Activated naive CD8-positive, alpha-beta T cell (primary cell): Measurements from ENCODE around the gene BEND3.

Source experiments
- H3K27ac Mint-ChIP-seq: one replicate; pipeline ENCODE4 v1.8.0; 2021; ENCODE audit warnings: mixed read lengths
- H3K27me3 Mint-ChIP-seq: one replicate; pipeline ENCODE4 v1.8.0; 2021; ENCODE audit warnings: mixed read lengths
- H3K36me3 Mint-ChIP-seq: one replicate; pipeline ENCODE4 v1.8.0; 2021; ENCODE audit warnings: mixed read lengths
- H3K4me1 Mint-ChIP-seq: one replicate; pipeline ENCODE4 v1.8.0; 2021; ENCODE audit warnings: low read depth, mixed read lengths
- H3K4me3 Mint-ChIP-seq: one replicate; pipeline ENCODE4 v1.8.0; 2021; ENCODE audit warnings: mild to moderate bottlenecking, mixed read lengths
- H3K9me3 Mint-ChIP-seq: one replicate; pipeline ENCODE4 v1.8.0; 2021; ENCODE audit warnings: low read depth, mixed read lengths

Gene BEND3

DNA sequence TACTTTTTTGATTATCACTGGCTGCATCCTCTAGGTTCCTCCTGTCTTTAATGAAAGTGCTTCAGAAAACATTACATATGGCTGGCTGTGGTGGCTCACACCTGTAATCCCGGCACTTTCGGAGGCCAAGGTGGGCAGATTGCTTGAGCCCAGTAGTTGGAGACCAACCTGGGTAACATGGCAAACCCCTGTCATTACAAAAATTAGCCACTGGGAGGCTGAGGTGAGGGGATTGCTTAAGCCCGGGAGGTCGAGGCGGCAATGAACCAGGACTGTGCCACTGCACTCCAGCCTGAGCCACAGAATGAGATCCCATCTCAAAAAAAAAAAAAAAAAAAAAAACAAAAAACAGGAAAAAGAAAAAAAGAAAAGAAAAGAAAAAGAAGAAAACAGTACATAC, 35.3 kb downstream of the BEND3 start:
- H3K36me3 Mint-ChIP-seq, result peaks cover 10% of the 10 kb centered on the region
- no peaks in the 10 kb centered on the region for H3K27me3 Mint-ChIP-seq
- H3K4me1 Mint-ChIP-seq, result peaks cover 3% of the 10 kb centered on the region
- no peak overlapping the region for H3K27ac Mint-ChIP-seq
- H3K4me3 Mint-ChIP-seq, result no peak overlapping the region
- H3K9me3 Mint-ChIP-seq, result no peaks in the 10 kb centered on the region

DNA sequence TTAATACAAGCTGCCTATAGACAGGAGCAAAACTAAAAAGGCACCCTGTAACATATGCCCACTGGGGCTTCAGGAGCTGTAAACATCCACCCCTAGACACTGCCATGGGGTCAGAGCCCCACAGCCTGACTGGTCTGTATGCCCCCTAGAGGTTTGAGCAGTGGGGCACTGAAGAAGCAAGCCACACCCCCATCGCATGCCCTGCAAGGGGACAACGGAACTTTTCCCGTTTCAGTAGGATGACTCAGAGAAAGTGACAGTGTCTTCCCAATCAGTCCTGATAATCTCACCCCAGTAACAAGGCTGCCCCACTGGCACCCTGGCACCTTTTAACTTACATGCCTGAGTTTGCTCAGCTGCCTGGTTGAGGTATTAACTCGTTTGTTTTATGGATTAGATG, 35.9 kb downstream of the BEND3 start:
- Mint-ChIP-seq H3K27me3 (no peaks in the 10 kb centered on the region), H3K36me3 (peaks cover 4% of the 10 kb centered on the region), H3K27ac (no peak overlapping the region), H3K4me3 (no peak overlapping the region), H3K9me3 (no peaks in the 10 kb centered on the region), H3K4me1 (peaks cover 1% of the 10 kb centered on the region)

DNA sequence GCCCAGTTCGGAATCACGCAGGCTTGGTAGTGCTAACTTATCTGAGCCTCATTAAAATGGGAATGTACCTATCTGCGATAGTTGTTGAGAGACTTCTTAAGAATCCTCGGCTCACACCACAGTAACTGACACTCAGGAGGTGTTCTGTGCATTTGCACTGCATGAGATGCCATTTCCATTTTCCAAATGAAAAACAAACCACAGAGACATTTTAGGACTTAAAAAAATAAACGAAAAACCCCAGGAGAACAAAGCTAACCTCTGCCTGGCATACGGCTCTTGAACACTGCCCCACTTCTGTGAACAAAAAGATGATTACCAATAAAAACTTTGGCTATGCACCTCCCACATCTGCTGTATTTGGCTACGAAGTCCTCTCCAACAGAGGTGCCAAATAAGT, 37.6 kb downstream of the BEND3 start:
- no peaks in the 10 kb centered on the region for H3K27me3 Mint-ChIP-seq
- peaks cover 4% of the 10 kb centered on the region for H3K36me3 Mint-ChIP-seq
- H3K9me3 Mint-ChIP-seq, result no peaks in the 10 kb centered on the region
- no peak overlapping the region for H3K4me3 Mint-ChIP-seq
- peaks cover 1% of the 10 kb centered on the region for H3K4me1 Mint-ChIP-seq
- H3K27ac Mint-ChIP-seq, result no peak overlapping the region

DNA sequence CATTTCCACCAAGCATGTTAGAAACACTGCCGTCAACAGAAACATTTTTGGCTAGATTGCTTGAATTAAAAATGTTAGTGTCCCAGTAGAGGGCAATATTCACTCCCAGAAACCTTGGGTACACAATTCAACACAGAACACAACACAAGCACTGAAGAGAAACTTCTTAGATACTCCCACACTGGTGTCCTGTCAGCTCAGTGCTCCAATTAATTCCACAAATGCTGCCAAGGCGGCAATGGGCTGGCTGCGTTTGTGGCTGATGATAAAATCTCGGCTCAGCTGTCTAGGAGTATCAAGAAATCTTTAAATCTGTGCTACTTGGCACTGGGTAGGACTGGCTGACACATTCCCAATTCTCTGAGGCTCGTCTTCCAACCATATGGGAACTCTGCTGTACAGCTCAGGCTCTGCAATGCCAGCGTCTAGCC, 39.3 kb downstream of the BEND3 start:
- Mint-ChIP-seq H3K27me3 (no peaks in the 10 kb centered on the region), H3K4me1 (peaks cover 1% of the 10 kb centered on the region), H3K4me3 (no peak overlapping the region), H3K9me3 (no peaks in the 10 kb centered on the region), H3K36me3 (peaks cover 4% of the 10 kb centered on the region), H3K27ac (no peak overlapping the region)

DNA sequence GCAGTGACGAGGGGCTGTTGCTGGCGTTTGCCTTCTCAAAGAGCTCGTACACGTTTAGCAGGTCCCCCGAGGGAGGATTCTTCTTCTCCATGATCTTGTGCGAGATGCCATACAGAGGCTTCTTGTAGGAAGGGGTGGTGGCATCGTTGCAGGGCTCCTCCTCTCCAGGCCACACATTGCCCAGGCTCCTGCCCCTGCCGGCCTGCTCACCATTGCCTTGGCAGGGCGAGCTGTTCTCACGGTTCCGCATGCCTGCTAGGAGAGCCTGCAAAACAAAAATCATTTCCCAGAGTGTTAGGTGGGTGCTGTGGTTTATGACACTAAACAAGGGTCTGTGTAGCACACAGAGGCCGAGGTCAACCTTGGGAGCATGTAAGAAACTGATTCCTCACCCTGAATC, 44.6 kb downstream of the BEND3 start:
- Mint-ChIP-seq H3K36me3 (peaks cover 6% of the 10 kb centered on the region), H3K4me3 (no peak overlapping the region), H3K4me1 (peaks cover 3% of the 10 kb centered on the region), H3K27me3 (no peaks in the 10 kb centered on the region), H3K9me3 (no peaks in the 10 kb centered on the region), H3K27ac (no peak overlapping the region)

DNA sequence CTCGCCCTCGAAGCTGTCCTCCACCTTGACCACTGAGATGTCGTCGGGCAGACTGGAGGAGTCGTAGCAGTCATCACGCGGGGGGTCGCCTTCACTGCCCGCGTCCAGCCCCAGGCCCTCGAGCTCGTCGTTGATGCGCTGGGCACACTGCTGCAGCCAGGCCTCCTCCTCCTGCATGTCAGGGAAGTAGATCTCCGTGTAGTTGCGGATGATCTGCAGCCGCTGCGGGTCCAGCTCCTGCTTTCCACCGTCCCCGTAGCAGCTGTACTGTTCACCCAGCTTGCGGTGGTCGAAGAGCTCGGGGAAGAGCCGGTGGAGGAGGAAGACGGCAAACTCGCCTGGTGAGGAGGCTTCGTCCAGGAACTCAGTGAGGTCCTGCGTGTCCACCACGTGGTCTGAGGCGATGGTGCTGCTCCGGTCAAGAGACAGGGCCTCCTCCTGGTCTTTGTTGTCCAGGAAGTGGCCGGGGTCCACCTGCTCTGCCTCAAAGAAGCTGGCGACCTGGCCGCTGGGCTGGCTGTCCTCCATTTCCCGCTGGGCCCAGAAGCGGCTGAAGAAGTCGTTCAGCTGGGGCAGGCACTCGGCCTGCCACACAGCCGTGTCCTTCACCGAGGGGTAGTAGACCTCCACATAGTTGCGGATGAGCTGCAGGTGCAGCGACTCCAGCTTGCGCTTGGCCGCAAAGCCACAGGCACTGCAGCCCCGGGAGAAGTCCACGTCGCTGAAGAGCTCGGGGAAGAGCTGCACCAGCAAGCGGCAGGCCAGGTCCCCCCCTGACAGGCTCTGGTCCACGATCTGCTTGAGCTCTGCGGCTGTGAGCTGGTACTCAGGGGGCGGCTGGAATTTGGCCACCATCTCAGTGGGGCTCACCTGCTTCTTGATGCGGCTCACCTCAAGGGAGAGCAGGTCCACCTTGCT, 45.4 kb downstream of the BEND3 start:
- peaks cover 4% of the 10 kb centered on the region for H3K36me3 Mint-ChIP-seq
- no peaks in the 10 kb centered on the region for H3K27me3 Mint-ChIP-seq
- H3K4me1 Mint-ChIP-seq, result peaks cover 6% of the 10 kb centered on the region
- H3K27ac Mint-ChIP-seq, result no peak overlapping the region
- no peaks in the 10 kb centered on the region for H3K9me3 Mint-ChIP-seq
- no peak overlapping the region for H3K4me3 Mint-ChIP-seq

DNA sequence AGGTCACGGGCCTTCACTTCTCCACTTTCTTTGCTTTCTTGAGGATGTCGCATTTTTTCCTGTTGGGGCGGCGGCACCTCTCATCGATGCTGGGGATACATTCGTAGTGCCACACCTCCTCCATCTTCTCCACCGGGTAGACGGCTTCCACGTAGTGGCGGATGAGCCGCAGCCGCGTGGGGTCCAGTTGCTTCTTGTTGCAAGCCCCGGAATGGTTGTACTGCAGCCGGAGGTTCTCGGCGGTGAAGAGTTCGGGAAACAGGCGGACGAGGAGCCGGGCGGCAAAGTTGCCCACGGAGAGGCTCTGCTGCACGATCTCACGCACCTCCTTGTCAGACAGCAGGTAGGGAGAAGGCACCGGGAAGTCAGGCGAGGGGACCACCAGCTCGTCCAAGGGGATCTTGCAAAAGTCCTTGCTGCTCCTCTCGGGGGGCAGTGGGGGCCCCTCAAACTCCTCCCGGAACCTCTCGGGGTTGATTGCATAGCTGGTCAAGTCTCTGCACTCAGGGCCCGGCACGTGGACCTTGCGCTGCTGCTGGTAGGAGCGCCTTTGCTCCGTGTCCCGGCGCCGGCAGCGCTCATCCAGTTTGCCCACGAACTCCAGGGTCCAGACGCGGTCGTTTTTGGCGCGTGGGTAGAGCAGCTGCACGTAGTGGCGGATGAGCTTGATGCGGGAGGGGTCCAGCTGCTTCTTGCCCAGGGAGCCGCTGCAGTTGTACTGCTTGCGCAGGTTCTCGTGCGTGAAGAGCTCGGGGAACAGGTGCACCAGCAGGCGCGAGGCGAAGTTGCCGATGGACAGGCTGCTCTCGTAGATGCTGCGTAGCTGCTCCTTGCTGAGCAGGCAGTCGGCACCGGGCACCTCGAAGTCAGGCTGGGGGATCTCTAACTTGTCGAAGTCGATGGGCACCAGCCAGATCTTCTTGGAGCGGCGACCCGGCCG, 46.4 kb downstream of the BEND3 start:
- H3K9me3 Mint-ChIP-seq, result no peaks in the 10 kb centered on the region
- no peak overlapping the region for H3K4me3 Mint-ChIP-seq
- peaks cover 4% of the 10 kb centered on the region for H3K36me3 Mint-ChIP-seq
- peaks cover 12% of the 10 kb centered on the region for H3K4me1 Mint-ChIP-seq
- H3K27me3 Mint-ChIP-seq, result no peaks in the 10 kb centered on the region
- no peak overlapping the region for H3K27ac Mint-ChIP-seq

DNA sequence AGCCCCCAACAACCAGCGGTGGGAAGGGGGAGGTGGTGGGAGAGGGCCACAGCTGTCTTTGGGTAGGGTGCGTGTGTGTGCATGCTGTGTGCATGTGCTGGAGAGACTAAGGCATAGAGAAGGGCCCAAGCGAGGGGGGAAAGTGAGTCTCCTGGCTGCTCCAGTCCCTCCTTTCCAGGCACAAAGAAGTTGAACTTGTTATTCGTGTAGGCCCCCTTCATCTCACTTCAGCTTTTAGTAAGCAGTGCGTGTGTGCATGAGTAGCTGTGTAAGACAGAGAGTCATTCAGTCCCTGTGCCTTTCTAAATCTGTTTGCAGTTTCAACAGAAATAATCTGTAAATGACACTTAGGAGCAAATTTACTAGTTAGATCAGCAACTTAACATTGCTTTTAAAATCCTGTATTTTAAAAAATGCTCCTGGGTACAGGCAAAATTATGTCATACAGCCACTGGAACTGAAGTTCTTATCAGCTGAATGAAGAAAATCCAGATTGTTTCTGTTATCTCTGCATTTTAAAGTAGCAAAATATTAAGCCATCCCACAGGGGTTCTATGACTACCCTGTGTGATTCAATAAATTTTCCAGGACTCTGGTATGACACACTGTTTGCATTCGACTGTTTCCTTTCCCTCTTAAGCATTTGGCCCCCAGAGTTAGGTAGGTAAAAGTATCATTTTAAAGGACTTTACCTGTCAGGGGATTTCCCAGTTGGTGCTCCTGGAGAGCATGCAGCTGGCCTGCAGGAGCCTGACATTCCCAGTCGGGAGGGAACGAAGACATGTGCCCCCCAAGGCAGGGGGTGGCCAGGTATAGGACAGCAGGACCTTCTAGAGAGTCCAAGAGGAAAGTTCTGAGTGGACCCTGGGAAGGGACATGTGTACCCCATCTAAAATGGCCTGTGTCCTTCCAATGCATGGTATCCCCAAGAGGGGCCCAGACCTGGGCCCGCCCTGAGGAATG, 48.3 kb downstream of the BEND3 start:
- peaks cover 4% of the 10 kb centered on the region for H3K36me3 Mint-ChIP-seq
- no peaks in the 10 kb centered on the region for H3K27me3 Mint-ChIP-seq
- no peaks in the 10 kb centered on the region for H3K9me3 Mint-ChIP-seq
- H3K4me3 Mint-ChIP-seq, result no peak overlapping the region
- H3K27ac Mint-ChIP-seq, result no peak overlapping the region
- H3K4me1 Mint-ChIP-seq, result peaks cover 18% of the 10 kb centered on the region

DNA sequence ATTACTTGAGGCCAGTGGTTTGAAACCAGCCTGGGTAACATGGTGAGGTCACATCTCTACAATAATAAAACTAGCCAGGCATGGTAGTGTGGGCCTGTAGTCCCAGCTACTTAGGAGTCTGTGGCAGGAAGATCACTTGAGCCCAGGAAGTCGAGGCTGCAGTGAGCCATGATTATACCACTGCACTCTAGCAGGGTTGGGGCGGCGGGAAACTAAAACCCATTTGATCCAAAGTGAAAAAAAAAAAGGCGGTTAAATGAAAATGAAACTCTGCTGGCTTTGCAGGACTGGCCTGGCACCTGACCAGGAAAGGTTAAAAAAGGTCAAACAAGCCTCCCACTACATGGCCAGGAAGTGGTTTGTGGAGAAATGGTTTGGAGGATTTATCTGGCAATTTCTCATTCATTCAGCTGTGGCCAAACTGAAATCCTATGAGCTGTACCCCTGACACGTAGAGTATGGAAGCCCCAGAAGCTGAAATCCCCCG, 50.7 kb downstream of the BEND3 start:
- Mint-ChIP-seq H3K27ac (no peak overlapping the region), H3K9me3 (no peaks in the 10 kb centered on the region), H3K4me1 (peaks cover 29% of the 10 kb centered on the region), H3K27me3 (no peaks in the 10 kb centered on the region), H3K36me3 (peaks cover 2% of the 10 kb centered on the region), H3K4me3 (no peak overlapping the region)

DNA sequence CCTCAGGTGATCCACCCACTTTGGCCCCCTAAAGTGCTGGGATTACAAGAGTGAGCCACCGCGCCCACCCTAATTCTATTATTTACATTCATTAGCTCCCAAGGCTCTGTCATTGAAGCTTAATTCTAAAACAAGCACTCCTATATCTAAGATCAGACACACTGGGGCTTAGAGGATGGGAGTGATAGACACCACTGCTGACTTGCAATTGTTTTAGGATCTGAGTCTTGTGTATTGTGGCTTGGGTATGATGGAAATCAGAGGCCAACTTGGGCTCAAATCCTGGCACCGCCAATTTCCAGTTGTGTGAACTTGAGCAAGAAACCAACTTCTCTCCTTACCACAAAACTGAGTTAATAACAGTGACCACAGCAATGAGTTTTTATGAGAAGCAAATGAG, 52.6 kb downstream of the BEND3 start:
- H3K4me1 Mint-ChIP-seq, result peaks cover 29% of the 10 kb centered on the region
- no peaks in the 10 kb centered on the region for H3K9me3 Mint-ChIP-seq
- H3K4me3 Mint-ChIP-seq, result no peak overlapping the region
- H3K27me3 Mint-ChIP-seq, result no peaks in the 10 kb centered on the region
- peaks cover 2% of the 10 kb centered on the region for H3K36me3 Mint-ChIP-seq
- no peak overlapping the region for H3K27ac Mint-ChIP-seq

DNA sequence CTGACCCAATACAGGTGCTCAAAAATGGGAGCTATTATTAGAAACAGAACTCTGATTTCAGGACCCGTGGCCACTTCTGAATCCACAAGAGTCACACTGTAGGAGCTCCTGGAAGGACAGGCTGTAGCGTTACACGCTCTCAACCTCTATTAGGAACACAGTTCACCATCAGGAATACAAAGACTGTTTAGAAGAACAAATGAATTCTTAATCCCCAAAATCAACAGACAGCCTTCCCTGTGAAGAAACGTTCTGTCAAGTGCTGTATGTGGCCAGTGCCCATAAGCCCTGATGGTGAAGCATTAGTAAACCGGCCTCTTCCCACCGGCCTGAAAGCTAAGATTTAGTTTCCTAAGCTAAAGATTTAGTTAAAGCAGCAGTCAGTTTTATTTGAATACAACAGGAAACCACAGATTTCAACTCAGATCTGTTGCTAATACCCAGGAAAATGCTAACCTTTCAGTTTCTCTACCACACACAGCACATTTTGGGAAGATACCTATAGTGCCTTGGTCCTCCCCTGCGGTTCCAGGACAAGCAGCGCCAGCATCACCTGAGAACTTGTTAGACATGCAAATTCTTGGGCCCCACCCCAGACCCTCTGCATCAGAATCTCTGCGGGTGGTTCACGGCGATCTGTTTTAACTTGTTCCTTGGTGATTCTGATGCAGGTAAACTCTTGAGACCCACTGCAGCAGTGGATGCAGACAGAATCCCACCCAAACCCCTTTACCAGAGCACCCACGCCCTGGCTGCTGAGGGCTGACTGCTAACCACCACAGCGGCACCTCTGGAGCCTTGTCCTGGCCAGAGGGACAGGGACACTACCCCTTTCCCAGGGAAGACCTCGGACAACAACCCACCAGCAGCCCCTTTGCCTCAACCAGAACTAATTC, 53.9 kb downstream of the BEND3 start:
- Mint-ChIP-seq H3K36me3 (peaks cover 2% of the 10 kb centered on the region), H3K4me1 (peaks cover 27% of the 10 kb centered on the region), H3K27ac (no peak overlapping the region), H3K27me3 (no peaks in the 10 kb centered on the region), H3K4me3 (peak overlapping the region; percentile 51), H3K9me3 (no peaks in the 10 kb centered on the region)

DNA sequence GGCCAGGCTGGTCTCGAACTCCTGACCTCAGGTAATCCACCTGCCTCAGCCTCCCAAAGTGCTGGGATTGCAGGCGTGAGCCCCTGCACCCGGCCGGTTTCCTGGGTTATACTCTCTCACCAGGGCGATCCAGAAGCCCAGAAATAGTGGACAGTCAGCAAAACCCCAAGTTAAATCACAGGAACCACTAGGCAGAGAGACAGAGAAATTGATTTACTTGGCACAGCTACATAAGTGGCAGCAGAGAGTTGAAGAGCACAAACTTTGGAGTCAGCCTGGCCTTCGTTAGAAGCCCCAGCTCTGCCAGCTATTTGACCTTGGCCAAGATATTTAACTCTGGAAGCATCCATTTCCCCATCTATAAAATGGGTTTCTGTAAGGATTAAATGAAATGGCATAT, 54.6 kb downstream of the BEND3 start:
- H3K4me1 Mint-ChIP-seq, result peaks cover 27% of the 10 kb centered on the region
- no peaks in the 10 kb centered on the region for H3K36me3 Mint-ChIP-seq
- no peaks in the 10 kb centered on the region for H3K9me3 Mint-ChIP-seq
- H3K4me3 Mint-ChIP-seq, result no peak overlapping the region
- H3K27ac Mint-ChIP-seq, result no peak overlapping the region
- no peaks in the 10 kb centered on the region for H3K27me3 Mint-ChIP-seq

DNA sequence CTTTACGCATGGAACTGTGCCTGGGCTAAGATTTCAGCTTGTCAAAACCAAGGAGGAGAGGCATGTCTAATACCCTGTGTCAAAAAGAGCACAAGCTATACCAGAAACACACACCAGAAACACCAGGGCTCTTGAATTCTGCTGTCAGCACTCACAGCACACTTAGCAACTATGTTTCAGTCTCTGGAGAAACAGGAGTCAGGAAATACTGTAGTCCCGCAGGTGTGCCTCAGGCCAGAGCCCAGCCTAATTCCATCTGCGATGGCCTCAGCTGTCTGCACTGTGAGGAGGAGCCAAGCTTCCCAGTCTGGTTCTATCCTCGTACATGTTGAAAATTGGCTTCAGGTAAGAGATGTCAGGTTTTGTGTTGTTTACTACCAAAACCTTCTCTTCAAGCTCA, 55.7 kb downstream of the BEND3 start:
- no peaks in the 10 kb centered on the region for H3K36me3 Mint-ChIP-seq
- H3K27ac Mint-ChIP-seq, result no peak overlapping the region
- no peaks in the 10 kb centered on the region for H3K9me3 Mint-ChIP-seq
- no peak overlapping the region for H3K4me3 Mint-ChIP-seq
- H3K27me3 Mint-ChIP-seq, result no peaks in the 10 kb centered on the region
- peaks cover 19% of the 10 kb centered on the region for H3K4me1 Mint-ChIP-seq
